Epithelial cell of prostate (primary cell): ENCODE data around the gene DACH1.
A peak's percentile ranks its signal among the peaks of the same experiment; 100 is the strongest.

Experiments used
- DNase-seq: peaks from one replicate; pipeline ENCODE4 v3.0.0-alpha.2; 2011; ENCODE audit warnings: low read depth, low spot score
- H3K27ac ChIP-seq: fragments of 450-650 bp; 2 replicates; pipeline ENCODE4 v1.5.1; 2017; ENCODE audit warnings: mild to moderate bottlenecking

The DACH1 gene

GRCh38 chr13:71603255-71603654 is 263.7 kb downstream of the DACH1 start:
- H3K27ac ChIP-seq, result no peak overlapping the region
- no peak for DNase-seq

- H3K27ac ChIP-seq, result no peak overlapping the region
- DNase-seq, result no peak
These were observed 264.7 kb downstream of the DACH1 start for GRCh38 chr13:71602344-71602743.

- H3K27ac ChIP-seq, result no peak overlapping the region
- no peak for DNase-seq
These were observed 269.9 kb downstream of the DACH1 start for GRCh38 chr13:71597150-71597549.

- H3K27ac ChIP-seq, result no peak overlapping the region
- no peak for DNase-seq
These were observed 270.9 kb downstream of the DACH1 start for GRCh38 chr13:71596116-71596515.

GRCh38 chr13:71593566-71593965 is 273.4 kb downstream of the DACH1 start:
- no peak for DNase-seq

GRCh38 chr13:71591374-71591773 is 275.6 kb downstream of the DACH1 start:
- H3K27ac ChIP-seq, result no peak overlapping the region
- DNase-seq, result no peak

More at GRCh38 chr13:71593566-71593965, 273.4 kb downstream of the DACH1 start:
- no peak overlapping the region for H3K27ac ChIP-seq

- no peak for DNase-seq
- no peak overlapping the region for H3K27ac ChIP-seq
These were observed 276.3 kb downstream of the DACH1 start for GRCh38 chr13:71590654-71591148.

- no peak for DNase-seq
- no peak overlapping the region for H3K27ac ChIP-seq
These were observed 278.0 kb downstream of the DACH1 start for GRCh38 chr13:71589032-71589431.

GRCh38 chr13:71587817-71588216 is 279.2 kb downstream of the DACH1 start:
- no peak overlapping the region for H3K27ac ChIP-seq
- DNase-seq, result no peak

GRCh38 chr13:71587193-71587592 is 279.8 kb downstream of the DACH1 start:
- H3K27ac ChIP-seq, result no peak overlapping the region
- DNase-seq, result no peak

GRCh38 chr13:71583581-71583980 is 283.4 kb downstream of the DACH1 start:
- DNase-seq, result no peak
- H3K27ac ChIP-seq, result no peak overlapping the region

GRCh38 chr13:71580614-71581013 is 286.4 kb downstream of the DACH1 start:
- DNase-seq, result no peak
- H3K27ac ChIP-seq, result no peak overlapping the region

- no peak overlapping the region for H3K27ac ChIP-seq
- DNase-seq, result no peak
These were observed 289.0 kb downstream of the DACH1 start for GRCh38 chr13:71578048-71578447.

- no peak overlapping the region for H3K27ac ChIP-seq
- DNase-seq, result peak; percentile 0
These were observed 289.9 kb downstream of the DACH1 start for GRCh38 chr13:71577127-71577526.

- DNase-seq, result no peak
These were observed 290.4 kb downstream of the DACH1 start for GRCh38 chr13:71576571-71576970.

GRCh38 chr13:71546881-71547280 is 320.1 kb downstream of the DACH1 start:
- H3K27ac ChIP-seq, result no peak overlapping the region
- DNase-seq, result no peak

More at GRCh38 chr13:71576571-71576970, 290.4 kb downstream of the DACH1 start:
- no peak overlapping the region for H3K27ac ChIP-seq

- DNase-seq, result no peak
- no peak overlapping the region for H3K27ac ChIP-seq
These were observed 326.9 kb downstream of the DACH1 start for GRCh38 chr13:71540098-71540497.

GRCh38 chr13:71536201-71536600 is 330.8 kb downstream of the DACH1 start:
- no peak for DNase-seq
- no peak overlapping the region for H3K27ac ChIP-seq

- H3K27ac ChIP-seq, result no peak overlapping the region
- no peak for DNase-seq
These were observed 342.2 kb downstream of the DACH1 start for GRCh38 chr13:71524613-71525304.

GRCh38 chr13:71524245-71524612 is 342.8 kb downstream of the DACH1 start:
- no peak overlapping the region for H3K27ac ChIP-seq
- DNase-seq, result no peak

- H3K27ac ChIP-seq, result no peak overlapping the region
- DNase-seq, result no peak
These were observed 344.0 kb downstream of the DACH1 start for GRCh38 chr13:71522941-71523526.

- no peak for DNase-seq
- H3K27ac ChIP-seq, result no peak overlapping the region
These were observed 350.0 kb downstream of the DACH1 start for GRCh38 chr13:71517004-71517403.
